Activated naive CD4-positive, alpha-beta T cell treated with anti-CD3 and anti-CD28 coated beads for 36 hours (primary cell): ENCODE results near the gene SLC4A8. TPM values are rescaled to one million over a fixed set of nuclear protein-coding genes. Genes with fewer than 3 reads are reported as not detected.

ENCODE experiments used
- CTCF ChIA-PET: fragments of 350-600 bp; sonication (Branson Sonifier 250); formaldehyde crosslinking; loops from one replicate; lab custom pipeline; 2021; ENCODE audit warnings: antibody characterized with exemption; lab: Charles Lee
- DNase-seq: peaks from one replicate; pipeline ENCODE4 v3.0.0-alpha.2; 2020
- H3K27ac Mint-ChIP-seq: one replicate; pipeline ENCODE4 v1.8.0; 2021; ENCODE audit warnings: mild to moderate bottlenecking, mixed read lengths
- H3K27me3 Mint-ChIP-seq: one replicate; pipeline ENCODE4 v1.8.0; 2021; ENCODE audit warnings: low read depth, mixed read lengths
- H3K36me3 Mint-ChIP-seq: one replicate; pipeline ENCODE4 v1.8.0; 2021; ENCODE audit warnings: low read depth, mixed read lengths
- H3K4me1 Mint-ChIP-seq: one replicate; pipeline ENCODE4 v1.8.0; 2021; ENCODE audit warnings: low read depth, mixed read lengths
- H3K4me3 Mint-ChIP-seq: one replicate; pipeline ENCODE4 v1.8.0; 2021; ENCODE audit warnings: mild to moderate bottlenecking, moderate library complexity, mixed read lengths
- H3K9me3 Mint-ChIP-seq: one replicate; pipeline ENCODE4 v1.8.0; 2021; ENCODE audit warnings: mixed read lengths
- intact Hi-C: fragments of 100-400 bp; cut with micrococcal nuclease; formaldehyde crosslinking; loops from one replicate; pipeline ENCODE4 v1.15.1; 2023
- total RNA-seq, 2 experiments: library from RNA; stranded (reverse); gene quantifications; one replicate each; pipeline ENCODE4 v1.2.3, GENCODE V29; 2021

SLC4A8 gene
- total RNA-seq, 2 experiments from 2014 or later = 0.89 to 1.8 TPM

- Mint-ChIP-seq H3K4me1 (no peaks in the 10 kb centered on the region), H3K36me3 (no peaks in the 10 kb centered on the region), H3K4me3 (no peak overlapping the region), H3K27ac (no peak overlapping the region), H3K27me3 (no peaks in the 10 kb centered on the region), H3K9me3 (no peaks in the 10 kb centered on the region)
- DNase-seq = no peak
- intact Hi-C loops = loop anchor here (10.0 kb wide), 1 partner anchor 273 kb away; no protein-coding TSS in a partner anchor
- CTCF ChIA-PET = interaction anchor here (1.1 kb wide), 1 partner anchor 119 kb away, joined by 4 read pairs; no protein-coding TSS in a partner anchor
These were observed 113.5 kb downstream of the SLC4A8 start for GRCh38 chr12:51538149-51538548.

- no peaks in the 10 kb centered on the region for H3K4me1 Mint-ChIP-seq
These were observed 114.0 kb downstream of the SLC4A8 start for GRCh38 chr12:51538599-51538998.

GRCh38 chr12:51540996-51541395, 116.4 kb downstream of the SLC4A8 start:
- Mint-ChIP-seq H3K27me3 (peaks cover 3% of the 10 kb centered on the region), H3K4me1 (no peaks in the 10 kb centered on the region)

More at GRCh38 chr12:51538599-51538998, 114.0 kb downstream of the SLC4A8 start:
- CTCF ChIA-PET = interaction anchor here (1.1 to 1.2 kb wide), 3 partner anchors 56 to 120 kb away, joined by 3 to 4 read pairs (median 3); no protein-coding TSS in a partner anchor
- Mint-ChIP-seq H3K4me3 (no peak overlapping the region), H3K27ac (no peak overlapping the region), H3K27me3 (no peaks in the 10 kb centered on the region), H3K36me3 (no peaks in the 10 kb centered on the region), H3K9me3 (no peaks in the 10 kb centered on the region)
- intact Hi-C loops = loop anchor here (10.0 kb wide), 1 partner anchor 274 kb away; no protein-coding TSS in a partner anchor
- no peak for DNase-seq

DNA sequence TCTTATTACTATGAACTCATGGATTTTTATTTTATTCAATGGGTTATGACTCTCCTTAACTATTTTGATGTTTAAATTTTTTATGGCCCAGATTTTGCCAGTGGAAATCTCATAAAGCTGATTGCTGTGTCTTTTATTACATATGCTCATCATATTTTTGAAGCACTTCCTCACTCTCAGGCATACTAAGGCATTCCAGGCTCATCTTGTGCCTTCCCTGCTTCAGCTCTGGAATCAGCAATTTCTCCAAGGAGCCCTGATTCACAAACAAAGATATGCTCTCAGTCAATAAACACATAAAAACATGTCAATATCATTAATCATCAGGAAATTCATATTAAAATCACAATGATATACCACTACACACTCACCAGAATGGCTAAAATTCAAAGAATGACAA, 121.5 kb downstream of the SLC4A8 start:
- intact Hi-C loops = no loop called here
- peaks cover 3% of the 10 kb centered on the region for H3K9me3 Mint-ChIP-seq
- peaks cover 10% of the 10 kb centered on the region for H3K27me3 Mint-ChIP-seq
- no peaks in the 10 kb centered on the region for H3K4me1 Mint-ChIP-seq
- no peak for DNase-seq
- CTCF ChIA-PET = no interaction called here
- H3K27ac Mint-ChIP-seq = no peak overlapping the region
- H3K4me3 Mint-ChIP-seq = no peak overlapping the region
- H3K36me3 Mint-ChIP-seq = no peaks in the 10 kb centered on the region

More at GRCh38 chr12:51540996-51541395, 116.4 kb downstream of the SLC4A8 start:
- Mint-ChIP-seq H3K36me3 (no peaks in the 10 kb centered on the region), H3K4me3 (no peak overlapping the region), H3K9me3 (peaks cover 3% of the 10 kb centered on the region), H3K27ac (no peak overlapping the region)
- intact Hi-C loops = no loop called here
- DNase-seq = no peak
- CTCF ChIA-PET = interaction anchor here (1.5 kb wide), 1 partner anchor 8 kb away, joined by 6 read pairs; no protein-coding TSS in a partner anchor

DNA sequence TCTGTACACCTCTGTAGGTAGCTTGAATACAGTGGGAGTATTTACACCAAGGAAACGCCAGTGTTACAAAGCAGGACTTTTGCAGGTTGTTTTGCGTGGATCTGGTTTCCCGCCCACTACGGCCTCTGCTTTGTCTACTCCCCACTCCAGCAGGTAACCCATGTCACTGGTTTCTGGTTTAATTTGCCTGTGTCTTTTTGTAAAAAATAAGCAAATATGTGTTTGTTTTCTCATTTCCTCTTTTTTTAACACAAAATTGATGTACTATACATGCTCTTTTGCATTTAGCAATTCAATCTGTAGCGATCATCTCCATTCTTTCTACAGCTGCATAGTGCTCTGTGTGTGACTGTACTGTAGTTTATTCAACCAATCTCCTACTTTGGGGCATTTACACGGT, 123.0 kb downstream of the SLC4A8 start:
- peaks cover 12% of the 10 kb centered on the region for H3K27me3 Mint-ChIP-seq

DNA sequence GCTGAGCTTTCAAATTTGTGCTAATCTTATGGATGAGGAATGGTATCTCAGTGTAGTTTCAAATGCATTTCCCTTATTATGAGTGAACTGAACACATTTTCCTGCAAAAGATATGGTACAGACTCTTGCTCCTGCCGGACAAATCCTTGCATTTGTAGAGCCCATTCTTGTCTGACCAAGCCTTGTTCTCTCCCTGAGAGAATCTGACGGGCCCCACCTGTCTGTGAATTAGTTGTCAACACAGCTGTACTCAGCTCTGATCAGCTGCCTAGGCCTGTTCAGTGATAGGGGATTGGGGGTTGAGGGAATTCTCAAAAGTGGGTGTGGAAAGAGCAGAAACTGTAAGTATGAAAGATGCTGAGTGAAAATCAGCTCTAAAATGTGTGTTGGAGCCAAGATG, 123.6 kb downstream of the SLC4A8 start:
- DNase-seq = no peak
- Mint-ChIP-seq H3K4me1 (no peaks in the 10 kb centered on the region), H3K36me3 (no peaks in the 10 kb centered on the region), H3K27me3 (peaks cover 15% of the 10 kb centered on the region), H3K9me3 (peaks cover 3% of the 10 kb centered on the region), H3K27ac (no peak overlapping the region), H3K4me3 (no peak overlapping the region)
- intact Hi-C loops = no loop called here
- CTCF ChIA-PET = no interaction called here

More for the DNA sequence above, 123.0 kb downstream of the SLC4A8 start:
- H3K27ac Mint-ChIP-seq = no peak overlapping the region
- H3K9me3 Mint-ChIP-seq = peaks cover 3% of the 10 kb centered on the region
- CTCF ChIA-PET = interaction anchor here (0.5 to 1.5 kb wide), 2 partner anchors 12 to 15 kb away, joined by 3 to 6 read pairs; no protein-coding TSS in a partner anchor
- H3K36me3 Mint-ChIP-seq = no peaks in the 10 kb centered on the region
- no peak for DNase-seq
- H3K4me1 Mint-ChIP-seq = no peaks in the 10 kb centered on the region
- intact Hi-C loops = no loop called here
- no peak overlapping the region for H3K4me3 Mint-ChIP-seq

DNA sequence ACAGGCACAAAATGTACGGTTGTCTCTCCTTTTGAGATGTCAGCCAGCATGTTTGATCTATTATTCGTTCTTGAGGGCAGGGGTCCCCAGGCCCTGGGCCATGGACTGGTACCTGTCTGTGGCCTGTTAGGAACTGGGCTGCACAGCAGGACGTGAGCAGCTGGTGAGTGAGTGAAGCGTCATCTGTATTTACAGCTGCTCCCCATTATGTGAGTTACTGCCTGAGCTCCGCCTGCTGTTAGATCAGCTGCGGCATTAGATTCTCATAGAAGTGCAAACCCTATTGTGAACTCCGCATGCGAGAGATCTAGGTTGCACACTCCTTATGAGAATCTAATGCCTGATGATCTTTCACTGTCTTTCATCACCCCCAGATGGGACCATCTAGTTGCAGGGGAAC, 125.0 kb downstream of the SLC4A8 start:
- intact Hi-C loops = no loop called here
- Mint-ChIP-seq H3K9me3 (no peaks in the 10 kb centered on the region), H3K36me3 (no peaks in the 10 kb centered on the region), H3K27ac (no peak overlapping the region), H3K4me3 (no peak overlapping the region), H3K4me1 (no peaks in the 10 kb centered on the region), H3K27me3 (peaks cover 20% of the 10 kb centered on the region)
- CTCF ChIA-PET = interaction anchor here (1.2 kb wide), 1 partner anchor 129 kb away, joined by 3 read pairs; no protein-coding TSS in a partner anchor
- DNase-seq = no peak

Other genes starting within 250 kb of the SLC4A8 start
- gene POU6F1, start 206.8 kb upstream of the SLC4A8 start, total RNA-seq = 1 to 10 TPM; 7.8 TPM
- 100 to 1,000 TPM; 106 to 107 TPM for gene DAZAP2, start 186.0 kb upstream of the SLC4A8 start, total RNA-seq
- gene SMAGP, start 154.4 kb upstream of the SLC4A8 start, total RNA-seq = 1 to 10 TPM in 1 of 2 experiments, under 1 TPM in 1; 0.54 to 1.2 TPM
- gene BIN2, start 100.7 kb upstream of the SLC4A8 start, total RNA-seq = 10 to 100 TPM; 32.9 to 33.8 TPM
- gene CELA1, start 78.2 kb upstream of the SLC4A8 start, total RNA-seq = under 1 TPM in 1 of 2 experiments, not detected in 1; 0.29 TPM
- gene GALNT6, start 33.4 kb upstream of the SLC4A8 start, total RNA-seq = 1 to 10 TPM; 5.1 to 5.4 TPM
- gene SCN8A, start 166.4 kb downstream of the SLC4A8 start, total RNA-seq = under 1 TPM; 0.42 to 0.50 TPM